ENCODE results near the gene GRIK4. TPM values are rescaled to one million over a fixed set of nuclear protein-coding genes. Genes with fewer than 3 reads are reported as not detected.

The GRIK4 gene
- total and polyA plus RNA-seq, 9 of the 15 experiments (the other 6 are each of a cell fraction or from before 2014, with no cell fraction given): not detected

DNA sequence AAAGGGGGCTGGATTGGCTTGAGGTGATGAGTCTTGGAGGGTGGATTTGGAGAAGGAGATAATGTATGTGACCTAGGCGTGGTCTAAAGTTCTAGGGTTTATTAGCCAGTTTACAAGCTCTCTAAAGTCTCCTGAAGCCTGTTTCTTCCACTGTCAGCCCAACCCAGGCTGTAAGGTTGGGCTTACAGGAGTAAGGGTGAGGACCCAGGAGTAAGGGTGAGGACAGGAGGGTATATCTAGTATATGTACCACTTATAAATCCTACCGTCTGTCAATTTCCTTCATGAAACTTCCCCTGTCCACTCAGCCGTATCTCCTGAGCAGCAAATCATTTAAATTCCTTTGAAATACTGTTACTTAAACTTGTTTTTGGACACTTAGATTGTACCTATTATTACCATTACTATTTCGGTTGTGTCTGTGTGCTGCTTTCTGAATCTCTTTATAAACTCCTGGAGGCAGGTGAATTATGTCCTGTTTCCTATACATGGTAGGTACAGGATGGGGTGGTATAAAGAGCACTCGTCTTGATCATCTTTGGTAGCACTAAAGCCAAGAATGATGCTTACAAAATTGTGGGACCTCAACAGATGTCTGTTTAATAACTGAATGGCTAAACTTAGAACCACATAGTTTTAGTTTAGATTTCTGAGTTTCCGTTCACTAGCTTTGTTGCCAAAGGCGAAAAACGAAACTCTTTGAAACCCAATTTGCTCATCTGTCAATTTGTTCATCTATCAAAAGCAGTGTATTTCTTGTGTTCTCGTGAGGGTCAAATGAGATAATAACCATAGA is 192.0 kb downstream of the GRIK4 start (continued):
- TF ChIP-seq, protein P1, sequence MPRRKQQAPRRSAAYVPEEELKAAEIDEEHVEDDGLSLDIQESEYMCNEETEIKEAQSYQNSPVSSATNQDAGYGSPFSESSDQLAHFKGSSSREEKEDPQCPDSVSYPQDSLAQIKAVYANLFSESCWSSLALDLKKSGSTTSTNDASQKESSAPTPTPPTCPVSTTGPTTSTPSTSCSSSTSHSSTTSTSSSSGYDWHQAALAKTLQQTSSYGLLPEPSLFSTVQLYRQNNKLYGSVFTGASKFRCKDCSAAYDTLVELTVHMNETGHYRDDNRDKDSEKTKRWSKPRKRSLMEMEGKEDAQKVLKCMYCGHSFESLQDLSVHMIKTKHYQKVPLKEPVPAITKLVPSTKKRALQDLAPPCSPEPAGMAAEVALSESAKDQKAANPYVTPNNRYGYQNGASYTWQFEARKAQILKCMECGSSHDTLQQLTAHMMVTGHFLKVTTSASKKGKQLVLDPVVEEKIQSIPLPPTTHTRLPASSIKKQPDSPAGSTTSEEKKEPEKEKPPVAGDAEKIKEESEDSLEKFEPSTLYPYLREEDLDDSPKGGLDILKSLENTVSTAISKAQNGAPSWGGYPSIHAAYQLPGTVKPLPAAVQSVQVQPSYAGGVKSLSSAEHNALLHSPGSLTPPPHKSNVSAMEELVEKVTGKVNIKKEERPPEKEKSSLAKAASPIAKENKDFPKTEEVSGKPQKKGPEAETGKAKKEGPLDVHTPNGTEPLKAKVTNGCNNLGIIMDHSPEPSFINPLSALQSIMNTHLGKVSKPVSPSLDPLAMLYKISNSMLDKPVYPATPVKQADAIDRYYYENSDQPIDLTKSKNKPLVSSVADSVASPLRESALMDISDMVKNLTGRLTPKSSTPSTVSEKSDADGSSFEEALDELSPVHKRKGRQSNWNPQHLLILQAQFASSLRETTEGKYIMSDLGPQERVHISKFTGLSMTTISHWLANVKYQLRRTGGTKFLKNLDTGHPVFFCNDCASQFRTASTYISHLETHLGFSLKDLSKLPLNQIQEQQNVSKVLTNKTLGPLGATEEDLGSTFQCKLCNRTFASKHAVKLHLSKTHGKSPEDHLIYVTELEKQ (CRISPR knock-in tag; IDR thresholded peaks at IDR 0.05): no peak
- no peak for TF ChIP-seq ILK (tag; IDR thresholded peaks at IDR 0.05; ENCODE audit: borderline replicate concordance, low read depth)

DNA sequence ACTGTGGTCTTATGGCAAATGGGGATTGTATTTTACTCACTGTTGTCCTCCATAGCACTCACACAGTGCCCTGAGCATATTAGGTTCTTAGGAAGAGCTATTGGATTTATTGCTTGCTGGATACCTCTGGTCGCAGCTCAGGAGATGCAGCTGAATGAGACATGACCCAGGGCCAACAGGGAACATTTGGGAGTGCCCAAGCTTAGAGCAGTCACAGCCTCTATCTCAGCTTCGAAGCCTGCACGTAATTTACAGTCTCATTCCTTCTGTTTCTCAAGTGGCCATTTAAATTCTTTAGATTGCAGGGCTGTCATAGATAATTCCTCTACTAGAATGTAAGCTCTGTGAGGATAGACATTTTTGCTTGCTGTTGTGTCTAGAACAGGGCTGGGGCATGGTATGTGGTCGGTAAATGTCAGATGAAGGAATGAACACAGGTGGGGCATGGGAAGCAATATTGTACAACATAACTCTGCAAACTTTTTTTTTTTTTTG is 192.8 kb downstream of the GRIK4 start:
- Histone ChIP-seq H3K36me3 (ENCODE audit: control insufficient read depth, insufficient read depth, low read length) (no peaks in the 10 kb centered on the region), H3K27ac (ENCODE audit: extremely low read depth, low read depth, low read length) (no peak overlapping the region), H3K4me1 (replicated peaks in 1 of 2; ENCODE audit: control insufficient read depth in 2 of 2, insufficient read depth in 2 of 2, low read length in 2 of 2) (no peaks in the 10 kb centered on the region), H3K4me2 (ENCODE audit: insufficient read depth, low read length) (no peak overlapping the region), H4K20me1 (replicated peaks; ENCODE audit: control insufficient read depth, insufficient read depth, low read length) (no peaks in the 10 kb centered on the region), H3K9me3 (replicated peaks; ENCODE audit: control insufficient read depth, insufficient read depth, low read depth, low read length) (no peaks in the 10 kb centered on the region), H3K4me3 (no peak overlapping the region), H3K9ac (ENCODE audit: insufficient read depth in 1 of 2, low read depth in 2 of 2, low read length in 2 of 2) (no peak overlapping the region), H3K79me2 (ENCODE audit: control insufficient read depth, insufficient read depth, low read length) (no peaks in the 10 kb centered on the region), H2AFZ (ENCODE audit: low read depth, low read length) (no peak overlapping the region), H3K9me1 (ENCODE audit: control insufficient read depth, insufficient read depth, low read length) (no peaks in the 10 kb centered on the region), H3K27me3 (ENCODE audit: control insufficient read depth in 2 of 2, insufficient read depth in 2 of 2, low read length in 2 of 2) (peaks cover 3 to 9% of the 10 kb centered on the region in 2 experiments; a peak in 4 of 5 replicates)
- intact Hi-C loops (cut with micrococcal nuclease) (no loop called here), in situ Hi-C loops (cut with MboI) (no loop called here)
- WGBS (ENCODE audit: insufficient coverage, low coverage, missing lambda C conversion rate): 0% methylated on average over 4 of the region's 4 CpGs
- DNase-seq (ENCODE audit: extremely low read depth in 1 of 4, low spot score in 3 of 4) (no peak), FAIRE-seq (no peak), ATAC-seq (no peak)
- ChIA-PET POLR2A (interaction anchor here (1.5 kb wide), 1 partner anchor 10 kb away, joined by 3 read pairs; no protein-coding TSS in a partner anchor), CTCF (ENCODE audit: low intra/inter-chr PET ratio) (no interaction called here)
- BruUV-seq (replicated peaks): no TSS peak
- TF ChIP-seq, protein P2, sequence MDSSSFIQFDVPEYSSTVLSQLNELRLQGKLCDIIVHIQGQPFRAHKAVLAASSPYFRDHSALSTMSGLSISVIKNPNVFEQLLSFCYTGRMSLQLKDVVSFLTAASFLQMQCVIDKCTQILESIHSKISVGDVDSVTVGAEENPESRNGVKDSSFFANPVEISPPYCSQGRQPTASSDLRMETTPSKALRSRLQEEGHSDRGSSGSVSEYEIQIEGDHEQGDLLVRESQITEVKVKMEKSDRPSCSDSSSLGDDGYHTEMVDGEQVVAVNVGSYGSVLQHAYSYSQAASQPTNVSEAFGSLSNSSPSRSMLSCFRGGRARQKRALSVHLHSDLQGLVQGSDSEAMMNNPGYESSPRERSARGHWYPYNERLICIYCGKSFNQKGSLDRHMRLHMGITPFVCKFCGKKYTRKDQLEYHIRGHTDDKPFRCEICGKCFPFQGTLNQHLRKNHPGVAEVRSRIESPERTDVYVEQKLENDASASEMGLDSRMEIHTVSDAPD (CRISPR knock-in tag; IDR thresholded peaks at IDR 0.05): no peak
- TF ChIP-seq CREM (IDR thresholded peaks at IDR 0.05; ENCODE audit: low read depth) (no peak), RBM15 (IDR thresholded peaks at IDR 0.05; ENCODE audit: insufficient read depth, low read length) (no peak), DMBX1 (CRISPR knock-in tag; IDR thresholded peaks at IDR 0.05; ENCODE audit: borderline replicate concordance) (no peak), HCFC1 (IDR thresholded peaks at IDR 0.05; ENCODE audit: low read depth, low read length) (no peak), NR2C2 (CRISPR knock-in tag; IDR thresholded peaks at IDR 0.05) (no peak), NR2C2 (tag; IDR thresholded peaks at IDR 0.05) (no peak), RFX7 (CRISPR knock-in tag; IDR thresholded peaks at IDR 0.05) (no peak), CHD2 (IDR thresholded peaks at IDR 0.05; ENCODE audit: low read depth, low read length) (no peak), YY1 (IDR thresholded peaks at IDR 0.05; ENCODE audit: borderline replicate concordance in 1 of 3, control insufficient read depth in 1 of 3, extremely low read depth in 1 of 3, insufficient read depth in 3 of 3, insufficient read length in 1 of 3, insufficient replicate concordance in 2 of 3, low read depth in 1 of 3, low read length in 2 of 3) (no peak), CBX1 (IDR thresholded peaks at IDR 0.05; ENCODE audit: low read depth) (no peak), KLF16 (IDR thresholded peaks at IDR 0.05) (no peak)
- TF ChIP-seq, protein P3, sequence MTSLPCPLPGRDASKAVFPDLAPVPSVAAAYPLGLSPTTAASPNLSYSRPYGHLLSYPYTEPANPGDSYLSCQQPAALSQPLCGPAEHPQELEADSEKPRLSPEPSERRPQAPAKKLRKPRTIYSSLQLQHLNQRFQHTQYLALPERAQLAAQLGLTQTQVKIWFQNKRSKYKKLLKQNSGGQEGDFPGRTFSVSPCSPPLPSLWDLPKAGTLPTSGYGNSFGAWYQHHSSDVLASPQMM (CRISPR knock-in tag; IDR thresholded peaks at IDR 0.05): no peak

Data from K562 (cell line).